SJCRH30 (cell line): ENCODE measurements around the gene LY6G5C. TPM values are rescaled to one million over a fixed set of nuclear protein-coding genes. Genes with fewer than 3 reads are reported as not detected.
A peak's percentile ranks its signal among the peaks of the same experiment; 100 is the strongest.

Experiments
- DNase-seq, 2 experiments: peaks; one replicate each; pipeline ENCODE4 v3.0.0-alpha.2; 2015 to 2020
- H3K27ac ChIP-seq: fragments of 250-450 bp; sonication (Bioruptor Pico); 2 replicates; pipeline ENCODE4 v1.5.1; 2020; ENCODE audit warnings: mild to moderate bottlenecking, moderate library complexity
- H3K27me3 ChIP-seq: fragments of 250-450 bp; sonication (Bioruptor Pico); 2 replicates; pipeline ENCODE4 v1.5.1; 2020; ENCODE audit warnings: mild to moderate bottlenecking, moderate library complexity
- H3K36me3 ChIP-seq: fragments of 250-450 bp; sonication (Bioruptor Pico); 2 replicates; pipeline ENCODE4 v1.5.1; 2020; ENCODE audit warnings: mild to moderate bottlenecking, moderate library complexity
- H3K4me1 ChIP-seq: fragments of 250-450 bp; sonication (Bioruptor Pico); 2 replicates; pipeline ENCODE4 v1.5.1; 2020; ENCODE audit warnings: mild to moderate bottlenecking, moderate library complexity
- H3K4me3 ChIP-seq: fragments of 250-450 bp; sonication (Bioruptor Pico); 2 replicates; pipeline ENCODE4 v1.5.1; 2020; ENCODE audit warnings: mild to moderate bottlenecking, moderate library complexity
- H3K9me3 ChIP-seq: fragments of 250-450 bp; sonication (Bioruptor Pico); replicated peaks from 2 replicates; pipeline ENCODE4 v1.5.1; 2020; ENCODE audit warnings: mild to moderate bottlenecking, moderate library complexity
- total RNA-seq: library from RNA; depleted of rRNA; stranded (reverse); fragments of >200 nt; shearing (Covaris generic); gene quantifications from 2 replicates; pipeline ENCODE4 v1.2.3, GENCODE V29; 2014; rRNA removed

LY6G5C gene
- total RNA-seq = 0.25 and 1.6 TPM in 2 replicates

GRCh38 chr6:31680226-31681134 lies at the start of gene LY6G5C:
Gene LY6G5C (minus strand): TSS chr6:31681067. CDS start chr6:31680373, 694 bp downstream.
- peaks cover 8% of the 10 kb centered on the region; the same call in 1 of the 2 replicates for H3K4me1 ChIP-seq
- DNase-seq = peak; percentile 78 to 83
- H3K4me3 ChIP-seq = no peak within 1 kb of the TSS
- H3K27ac ChIP-seq = no peak within 1 kb of the TSS
- H3K36me3 ChIP-seq = no peaks in the 10 kb centered on the region
- H3K27me3 ChIP-seq = no peaks in the 10 kb centered on the region
- no peaks in the 10 kb centered on the region for H3K9me3 ChIP-seq

GRCh38 chr6:31729979-31730630 lies 49.2 kb upstream of the LY6G5C start:
- Histone ChIP-seq H3K27ac (peak overlapping the region; percentile 75), H3K27me3 (no peaks in the 10 kb centered on the region), H3K9me3 (no peaks in the 10 kb centered on the region), H3K36me3 (peaks cover 37% of the 10 kb centered on the region), H3K4me1 (0 out of 2 replicates have a peak, but pooled peaks cover 8% of the 10 kb centered on the region), H3K4me3 (peak overlapping the region; percentile 73)
- DNase-seq = peak; percentile 88 to 91

DNA sequence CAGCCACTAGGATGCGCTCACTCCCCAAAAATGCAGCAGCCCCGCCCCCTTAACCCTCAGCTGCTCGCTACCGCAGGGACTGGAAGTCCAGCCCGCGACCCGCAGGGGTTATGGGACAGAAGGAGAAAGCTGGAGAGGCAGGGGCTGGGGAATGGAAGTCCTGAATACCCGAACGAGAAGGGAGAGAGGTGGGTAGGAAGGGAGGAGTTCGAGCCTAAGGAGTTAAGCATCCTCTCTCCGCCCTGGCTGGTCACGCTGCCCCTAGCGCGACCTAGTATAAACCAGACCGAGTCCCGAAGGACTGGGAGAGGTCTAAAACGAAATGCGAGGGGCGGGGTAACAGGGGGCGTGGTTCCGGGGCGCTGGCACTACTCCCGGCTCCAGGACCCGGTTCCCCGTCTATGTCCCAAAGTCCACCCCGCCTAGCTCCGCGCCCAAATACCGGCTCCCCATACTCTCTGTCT lies 48.7 kb upstream of the LY6G5C start:
- Histone ChIP-seq H3K9me3 (no peaks in the 10 kb centered on the region), H3K4me3 (peak overlapping the region; percentile 73), H3K36me3 (peaks cover 37% of the 10 kb centered on the region), H3K27me3 (no peaks in the 10 kb centered on the region), H3K4me1 (0 out of 2 replicates have a peak, but pooled peaks cover 7% of the 10 kb centered on the region), H3K27ac (peak overlapping the region; percentile 75)
- DNase-seq = peak; percentile 95

DNA sequence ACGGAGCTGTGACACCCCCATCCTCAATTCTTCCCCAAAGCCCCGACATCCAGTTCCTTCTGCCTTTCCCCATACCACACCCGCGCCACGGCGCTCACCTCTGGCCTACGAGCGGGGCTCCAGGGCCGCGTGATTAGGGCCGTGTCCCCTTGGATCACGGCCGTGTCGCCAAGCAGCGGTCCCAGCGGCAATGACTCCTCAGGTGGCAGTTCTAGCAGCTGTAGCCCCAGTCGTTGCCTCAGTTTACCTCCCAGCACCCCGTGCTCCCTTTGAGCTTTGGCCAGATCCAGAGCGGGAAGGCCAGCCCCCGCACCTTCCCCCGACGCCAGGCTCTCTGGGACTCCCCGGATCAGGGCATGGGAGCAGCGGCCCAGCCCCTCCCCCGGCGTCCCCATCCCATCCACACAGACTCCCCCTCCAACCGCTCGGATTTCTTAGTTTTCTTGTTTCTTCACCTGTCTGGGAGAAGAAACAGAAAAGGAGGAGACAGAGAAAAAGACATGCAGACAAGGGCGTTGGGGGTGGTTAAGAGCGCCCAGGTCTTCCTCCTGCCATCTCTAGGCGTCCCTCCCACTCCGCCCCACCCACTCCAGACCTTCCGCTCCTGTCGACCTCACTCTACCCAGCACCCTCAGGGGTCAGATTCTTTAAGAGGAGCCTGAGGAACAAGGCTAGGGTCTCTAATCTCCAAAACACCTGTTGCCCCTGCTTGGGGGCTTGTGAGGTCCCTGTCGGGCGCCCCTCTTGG lies 48.1 kb upstream of the LY6G5C start, which contains the start of gene DDAH2:
TSS of gene DDAH2 (minus strand) at position 533 of the 748 bp plus-strand sequence. CDS start at position 395, 138 bp downstream.
- Histone ChIP-seq H3K27me3 (no peaks in the 10 kb centered on the region), H3K27ac (peak within 1 kb of the TSS; percentile 75), H3K36me3 (peaks cover 34% of the 10 kb centered on the region), H3K4me1 (0 out of 2 replicates have a peak, but pooled peaks cover 4% of the 10 kb centered on the region), H3K9me3 (no peaks in the 10 kb centered on the region), H3K4me3 (peak within 1 kb of the TSS; percentile 73)
- no peak for DNase-seq

DNA sequence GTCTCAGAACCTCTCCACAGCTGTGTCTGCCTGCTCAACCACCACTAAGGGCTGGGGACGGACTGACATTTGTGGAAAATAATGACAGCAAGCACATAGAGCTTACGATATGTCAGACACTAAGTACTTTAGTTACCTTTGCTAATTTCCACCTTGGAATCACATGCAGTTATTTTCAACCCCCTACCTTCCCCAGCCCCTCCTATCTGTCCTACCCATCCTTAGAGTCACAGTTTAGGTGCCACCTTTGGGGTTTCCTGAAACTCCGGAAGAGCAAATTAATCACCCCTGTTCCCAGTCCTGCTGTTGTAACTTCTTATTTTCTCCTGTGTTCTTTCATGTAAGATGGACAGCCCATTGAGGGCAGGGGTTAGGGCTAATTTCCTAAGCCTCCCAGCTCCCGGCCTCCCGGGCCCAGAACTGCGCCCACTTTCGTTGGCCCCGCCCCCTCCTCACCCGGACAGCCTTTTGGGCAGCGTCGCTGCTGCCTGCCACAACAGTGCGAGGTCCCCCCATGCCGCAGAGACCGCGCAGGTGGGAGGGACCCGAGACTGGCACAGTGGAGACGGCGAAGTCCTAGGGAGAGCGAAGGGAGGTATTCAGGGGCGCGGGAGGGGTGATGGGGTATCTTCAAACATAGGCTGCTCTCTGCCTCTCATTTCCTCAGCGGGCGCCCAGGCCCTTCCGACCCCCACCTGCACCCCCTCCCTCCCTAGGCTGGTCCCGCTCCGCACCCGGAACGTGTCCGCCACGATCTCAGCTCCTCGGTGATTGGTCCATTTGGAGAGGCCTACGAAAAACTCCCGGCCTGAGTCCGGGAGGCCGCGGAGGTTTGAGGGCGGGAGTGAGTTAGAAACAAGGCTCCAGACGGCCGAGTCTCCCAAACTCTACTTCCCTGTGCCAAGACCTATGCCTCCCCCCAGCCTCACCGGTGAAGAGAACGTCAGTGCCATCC lies 47.1 kb upstream of the LY6G5C start:
- DNase-seq = no peak
- Histone ChIP-seq H3K27ac (no peak overlapping the region), H3K9me3 (no peaks in the 10 kb centered on the region), H3K4me3 (no peak overlapping the region), H3K27me3 (no peaks in the 10 kb centered on the region), H3K36me3 (peaks cover 24% of the 10 kb centered on the region), H3K4me1 (0 out of 2 replicates have a peak, but pooled peaks cover 4% of the 10 kb centered on the region)

- H3K4me1 ChIP-seq = 0 out of 2 replicates have a peak, but pooled peaks cover 4% of the 10 kb centered on the region
- H3K36me3 ChIP-seq = peaks cover 16% of the 10 kb centered on the region
- no peak overlapping the region for H3K27ac ChIP-seq
- H3K4me3 ChIP-seq = no peak overlapping the region
- H3K27me3 ChIP-seq = no peaks in the 10 kb centered on the region
- DNase-seq = no peak
- H3K9me3 ChIP-seq = no peaks in the 10 kb centered on the region
These were observed 46.3 kb upstream of the LY6G5C start for GRCh38 chr6:31727034-31727716.

- Histone ChIP-seq H3K4me3 (no peak overlapping the region), H3K36me3 (peaks cover 2% of the 10 kb centered on the region; the same call in 1 of the 2 replicates), H3K27me3 (no peaks in the 10 kb centered on the region), H3K4me1 (0 out of 2 replicates have a peak, but pooled peaks cover 4% of the 10 kb centered on the region), H3K27ac (no peak overlapping the region), H3K9me3 (no peaks in the 10 kb centered on the region)
- DNase-seq = no peak
These were observed 44.9 kb upstream of the LY6G5C start for GRCh38 chr6:31725502-31726350.

DNA sequence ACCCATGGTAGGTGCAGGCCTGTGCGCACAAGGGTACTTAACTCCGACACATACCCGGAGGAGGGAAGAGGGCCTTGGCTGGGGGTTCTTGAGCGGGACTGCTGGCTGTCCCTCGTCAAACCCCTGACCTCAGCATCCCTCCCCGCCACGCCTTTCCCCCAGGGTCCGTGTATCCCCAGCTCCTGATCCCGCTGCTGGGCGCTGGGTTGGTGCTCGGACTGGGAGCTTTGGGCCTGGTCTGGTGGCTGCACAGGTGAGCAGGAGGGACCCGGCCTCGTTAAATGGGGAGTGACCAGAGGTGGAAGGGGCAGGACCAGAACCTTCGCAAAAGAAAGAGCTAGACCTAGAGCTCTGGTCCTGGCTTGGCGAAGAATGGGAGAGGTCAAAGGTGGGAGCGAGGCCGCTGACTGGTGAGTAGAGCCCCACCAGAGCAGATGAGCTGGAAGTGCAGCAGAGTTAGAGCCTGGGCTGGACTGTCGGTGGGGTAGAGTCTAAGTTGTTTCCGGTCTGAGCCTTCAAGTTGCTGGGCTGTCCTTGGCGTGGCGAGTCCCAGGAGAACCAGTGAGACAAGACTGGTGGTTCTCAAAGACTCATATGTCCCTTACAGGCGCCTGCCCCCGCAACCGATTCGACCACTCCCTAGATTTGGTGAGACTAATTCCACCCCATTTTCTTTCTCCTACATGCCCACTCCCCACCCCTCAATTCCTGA lies 43.3 kb upstream of the LY6G5C start:
- Histone ChIP-seq H3K4me1 (0 out of 2 replicates have a peak, but pooled peaks cover 4% of the 10 kb centered on the region), H3K9me3 (no peaks in the 10 kb centered on the region), H3K27me3 (no peaks in the 10 kb centered on the region), H3K4me3 (no peak overlapping the region), H3K36me3 (no peaks in the 10 kb centered on the region), H3K27ac (no peak overlapping the region)
- DNase-seq = no peak

DNA sequence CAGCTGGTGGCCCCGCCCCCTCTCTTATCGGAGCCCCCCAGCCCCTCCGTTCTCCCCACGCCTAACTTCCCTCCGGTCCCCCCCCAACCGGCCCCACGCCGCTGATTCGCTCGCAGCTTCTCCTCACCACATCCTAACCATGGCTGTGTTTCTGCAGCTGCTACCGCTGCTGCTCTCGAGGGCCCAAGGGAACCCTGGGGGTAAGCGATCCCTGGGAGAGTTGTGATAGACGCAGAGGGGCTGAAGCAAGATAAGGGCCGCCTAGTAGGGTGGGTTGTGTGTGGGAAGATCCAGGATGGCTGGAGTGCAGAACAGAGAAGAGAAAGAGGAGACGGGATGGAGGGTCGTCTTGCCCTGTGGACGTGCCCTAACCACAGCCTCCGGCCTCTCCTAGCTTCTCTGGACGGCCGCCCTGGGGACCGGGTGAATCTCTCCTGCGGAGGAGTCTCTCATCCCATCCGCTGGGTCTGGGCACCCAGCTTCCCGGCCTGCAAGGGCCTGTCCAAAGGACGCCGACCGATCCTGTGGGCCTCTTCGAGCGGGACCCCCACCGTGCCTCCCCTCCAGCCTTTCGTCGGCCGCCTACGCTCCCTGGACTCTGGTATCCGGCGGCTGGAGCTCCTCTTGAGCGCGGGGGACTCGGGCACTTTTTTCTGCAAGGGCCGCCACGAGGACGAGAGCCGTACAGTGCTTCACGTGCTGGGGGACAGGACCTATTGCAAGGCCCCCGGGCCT lies 42.5 kb upstream of the LY6G5C start, which contains the start of gene MPIG6B:
TSS of gene MPIG6B (plus strand) at position 129 of the 735 bp plus-strand sequence. CDS start at position 140, 11 bp downstream.
- peak; percentile 71 to 73 for DNase-seq
- Histone ChIP-seq H3K27me3 (no peaks in the 10 kb centered on the region), H3K4me1 (no peaks in the 10 kb centered on the region), H3K9me3 (no peaks in the 10 kb centered on the region), H3K27ac (no peak within 1 kb of the TSS), H3K36me3 (no peaks in the 10 kb centered on the region), H3K4me3 (no peak within 1 kb of the TSS)

DNA sequence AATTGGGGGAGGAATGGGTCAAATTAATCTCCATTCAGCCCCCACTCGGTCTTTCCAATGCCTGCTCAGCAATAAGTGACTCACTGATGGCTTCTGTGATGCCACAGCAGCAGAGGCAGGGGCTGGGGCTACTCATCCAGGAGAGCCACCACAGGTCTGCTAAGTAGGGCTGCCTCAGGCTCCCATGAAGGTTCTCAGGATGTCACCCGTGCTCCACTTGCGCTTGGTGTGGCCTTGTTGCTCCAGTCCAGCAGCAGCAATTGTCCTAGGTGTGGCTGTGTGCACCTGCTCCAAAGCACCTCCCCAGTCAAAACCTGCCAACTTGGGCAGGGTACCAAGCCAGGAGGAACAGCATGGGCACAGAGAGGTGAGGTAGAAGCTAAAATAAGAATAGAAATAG lies 41.3 kb upstream of the LY6G5C start:
- no peaks in the 10 kb centered on the region for H3K36me3 ChIP-seq
- H3K27me3 ChIP-seq = no peaks in the 10 kb centered on the region
- H3K9me3 ChIP-seq = no peaks in the 10 kb centered on the region
- H3K27ac ChIP-seq = no peak overlapping the region
- DNase-seq = no peak
- H3K4me1 ChIP-seq = no peaks in the 10 kb centered on the region
- H3K4me3 ChIP-seq = no peak overlapping the region

DNA sequence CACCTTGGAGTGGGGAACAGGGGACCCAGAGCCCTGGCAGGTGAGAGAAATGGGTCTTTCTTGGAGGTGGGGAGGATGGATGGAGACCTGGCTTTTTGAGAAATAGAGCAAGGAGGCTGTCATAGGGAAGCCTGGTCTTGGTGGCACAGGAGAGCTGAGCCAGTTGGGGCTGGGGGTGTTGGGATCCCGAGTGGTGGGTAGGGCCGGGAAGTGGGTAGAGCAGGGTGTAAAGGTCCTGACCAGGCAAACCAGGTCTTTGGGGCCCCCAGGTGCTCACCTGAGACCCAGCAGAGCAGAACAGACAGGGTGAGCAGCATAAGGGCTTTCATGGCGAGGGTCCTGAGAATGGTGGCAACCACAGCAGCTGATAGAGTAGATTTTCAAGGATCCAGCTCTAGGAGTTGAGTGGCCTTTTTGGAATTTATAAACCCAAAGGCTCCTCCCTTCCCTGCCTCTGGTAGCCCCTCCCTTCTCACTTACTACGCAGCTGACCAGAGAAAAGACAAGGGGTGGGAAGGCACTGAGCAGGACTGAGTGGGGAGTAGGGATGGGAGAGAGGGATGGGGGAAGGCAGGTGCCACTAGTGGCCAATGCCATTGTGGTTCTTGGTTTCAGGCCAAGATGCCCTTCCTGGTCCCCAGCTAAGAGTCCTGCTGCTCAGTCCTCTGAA lies 40.6 kb upstream of the LY6G5C start, which contains the start of gene LY6G6C:
TSS of gene LY6G6C (minus strand) at position 396 of the 670 bp plus-strand sequence. CDS start at position 329, 67 bp downstream.
- no peak for DNase-seq
- no peak within 1 kb of the TSS for H3K27ac ChIP-seq
- H3K9me3 ChIP-seq = no peaks in the 10 kb centered on the region
- no peaks in the 10 kb centered on the region for H3K36me3 ChIP-seq
- no peak within 1 kb of the TSS for H3K4me3 ChIP-seq
- H3K4me1 ChIP-seq = no peaks in the 10 kb centered on the region
- no peaks in the 10 kb centered on the region for H3K27me3 ChIP-seq
